Liver (tissue), 3 donors: ENCODE results near the gene ZNF74.

Experiments
- CTCF ChIP-seq: fragments of 150-350 bp; IDR thresholded peaks from 2 replicates; pipeline ENCODE4 v1.5.1; 2017; ENCODE audit warnings: improper control_type of control experiment, low read depth, low read length; ENCODE audit not compliant: missing input control
- FOXA2 ChIP-seq: IDR thresholded peaks from 2 replicates; pipeline ENCODE4 v1.6.1; 2016; ENCODE audit warnings: antibody characterized with exemption
- MAX ChIP-seq: IDR thresholded peaks from 2 replicates; pipeline ENCODE4 v1.6.1; 2016; ENCODE audit warnings: antibody characterized with exemption
- RXRA ChIP-seq, 2 donors: IDR thresholded peaks; 2 replicates each; pipeline ENCODE4 v1.6.1; 2017 to 2018; ENCODE audit warnings: antibody characterized with exemption in 2 of 2, mild to moderate bottlenecking in 1 of 2
- TAF1 ChIP-seq: conservative IDR thresholded peaks from 2 replicates; pipeline ENCODE4 v1.6.1; 2016; ENCODE audit warnings: antibody characterized with exemption, mild to moderate bottlenecking
- YY1 ChIP-seq: IDR thresholded peaks from 2 replicates; pipeline ENCODE4 v1.6.1; 2016; ENCODE audit warnings: antibody characterized with exemption, mild to moderate bottlenecking
- ZBTB33 ChIP-seq: IDR thresholded peaks from 2 replicates; pipeline ENCODE4 v1.6.1; 2016; ENCODE audit warnings: antibody characterized with exemption
- TF ChIP-seq, protein P1 (sequence below): IDR thresholded peaks from 2 replicates; pipeline ENCODE4 v1.6.1; 2016; ENCODE audit warnings: antibody characterized with exemption, mild to moderate bottlenecking
- donor health status: healthy.
- donor health status: healthy.

DNA sequence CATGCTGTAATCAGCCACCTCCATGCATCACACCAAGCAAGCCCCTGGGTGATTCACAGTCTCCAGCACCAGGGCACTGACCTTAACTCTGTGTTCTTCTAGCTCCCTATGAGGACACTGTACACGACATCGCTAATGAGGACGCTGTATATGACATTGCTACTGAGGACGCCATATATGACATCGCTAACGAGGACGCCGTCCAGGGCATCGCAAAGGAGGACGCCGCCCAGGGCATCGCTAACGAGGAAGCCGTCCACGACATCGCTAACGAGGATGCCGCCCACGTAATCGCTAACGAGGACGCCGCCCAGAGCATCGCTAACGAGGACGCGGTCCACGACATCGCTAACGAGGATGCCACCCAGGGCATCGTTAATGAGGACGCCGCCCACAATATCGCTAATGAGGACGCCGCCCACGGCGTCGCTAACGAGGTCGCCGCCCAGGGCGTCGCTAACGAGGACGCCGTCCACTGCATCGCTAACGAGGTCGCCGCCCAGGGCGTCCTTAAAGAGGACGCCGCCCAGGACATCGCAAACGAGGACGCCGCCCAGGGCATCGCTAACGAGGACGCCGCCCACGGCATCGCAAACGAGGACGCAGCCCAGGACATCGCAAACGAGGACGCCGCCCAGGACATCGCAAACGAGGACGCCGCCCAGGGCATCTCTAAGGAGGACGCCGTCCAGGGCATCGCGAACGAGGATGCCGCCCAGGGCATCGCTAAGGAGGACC, 39.5 kb upstream of the ZNF74 start:
- TF ChIP-seq, protein P1, sequence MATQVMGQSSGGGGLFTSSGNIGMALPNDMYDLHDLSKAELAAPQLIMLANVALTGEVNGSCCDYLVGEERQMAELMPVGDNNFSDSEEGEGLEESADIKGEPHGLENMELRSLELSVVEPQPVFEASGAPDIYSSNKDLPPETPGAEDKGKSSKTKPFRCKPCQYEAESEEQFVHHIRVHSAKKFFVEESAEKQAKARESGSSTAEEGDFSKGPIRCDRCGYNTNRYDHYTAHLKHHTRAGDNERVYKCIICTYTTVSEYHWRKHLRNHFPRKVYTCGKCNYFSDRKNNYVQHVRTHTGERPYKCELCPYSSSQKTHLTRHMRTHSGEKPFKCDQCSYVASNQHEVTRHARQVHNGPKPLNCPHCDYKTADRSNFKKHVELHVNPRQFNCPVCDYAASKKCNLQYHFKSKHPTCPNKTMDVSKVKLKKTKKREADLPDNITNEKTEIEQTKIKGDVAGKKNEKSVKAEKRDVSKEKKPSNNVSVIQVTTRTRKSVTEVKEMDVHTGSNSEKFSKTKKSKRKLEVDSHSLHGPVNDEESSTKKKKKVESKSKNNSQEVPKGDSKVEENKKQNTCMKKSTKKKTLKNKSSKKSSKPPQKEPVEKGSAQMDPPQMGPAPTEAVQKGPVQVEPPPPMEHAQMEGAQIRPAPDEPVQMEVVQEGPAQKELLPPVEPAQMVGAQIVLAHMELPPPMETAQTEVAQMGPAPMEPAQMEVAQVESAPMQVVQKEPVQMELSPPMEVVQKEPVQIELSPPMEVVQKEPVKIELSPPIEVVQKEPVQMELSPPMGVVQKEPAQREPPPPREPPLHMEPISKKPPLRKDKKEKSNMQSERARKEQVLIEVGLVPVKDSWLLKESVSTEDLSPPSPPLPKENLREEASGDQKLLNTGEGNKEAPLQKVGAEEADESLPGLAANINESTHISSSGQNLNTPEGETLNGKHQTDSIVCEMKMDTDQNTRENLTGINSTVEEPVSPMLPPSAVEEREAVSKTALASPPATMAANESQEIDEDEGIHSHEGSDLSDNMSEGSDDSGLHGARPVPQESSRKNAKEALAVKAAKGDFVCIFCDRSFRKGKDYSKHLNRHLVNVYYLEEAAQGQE = no peak
- TF ChIP-seq CTCF = no peak
- TF ChIP-seq ZBTB33 = no peak
- TF ChIP-seq YY1 = no peak
- no peak for TF ChIP-seq FOXA2
- TF ChIP-seq TAF1 = no peak
- no peak for TF ChIP-seq MAX
- no peak for TF ChIP-seq RXRA (IDR thresholded peaks at IDR 0.05)
